ENCODE results near the gene RNF186. TPM values are rescaled to one million over a fixed set of nuclear protein-coding genes. Genes with fewer than 3 reads are reported as not detected.

Gene RNF186
- total and polyA plus RNA-seq, 2 of the 13 experiments (the other 11 are each of a cell fraction or from before 2014, with no cell fraction given): 0.07 to 0.20 TPM

- TF ChIP-seq, protein P1, sequence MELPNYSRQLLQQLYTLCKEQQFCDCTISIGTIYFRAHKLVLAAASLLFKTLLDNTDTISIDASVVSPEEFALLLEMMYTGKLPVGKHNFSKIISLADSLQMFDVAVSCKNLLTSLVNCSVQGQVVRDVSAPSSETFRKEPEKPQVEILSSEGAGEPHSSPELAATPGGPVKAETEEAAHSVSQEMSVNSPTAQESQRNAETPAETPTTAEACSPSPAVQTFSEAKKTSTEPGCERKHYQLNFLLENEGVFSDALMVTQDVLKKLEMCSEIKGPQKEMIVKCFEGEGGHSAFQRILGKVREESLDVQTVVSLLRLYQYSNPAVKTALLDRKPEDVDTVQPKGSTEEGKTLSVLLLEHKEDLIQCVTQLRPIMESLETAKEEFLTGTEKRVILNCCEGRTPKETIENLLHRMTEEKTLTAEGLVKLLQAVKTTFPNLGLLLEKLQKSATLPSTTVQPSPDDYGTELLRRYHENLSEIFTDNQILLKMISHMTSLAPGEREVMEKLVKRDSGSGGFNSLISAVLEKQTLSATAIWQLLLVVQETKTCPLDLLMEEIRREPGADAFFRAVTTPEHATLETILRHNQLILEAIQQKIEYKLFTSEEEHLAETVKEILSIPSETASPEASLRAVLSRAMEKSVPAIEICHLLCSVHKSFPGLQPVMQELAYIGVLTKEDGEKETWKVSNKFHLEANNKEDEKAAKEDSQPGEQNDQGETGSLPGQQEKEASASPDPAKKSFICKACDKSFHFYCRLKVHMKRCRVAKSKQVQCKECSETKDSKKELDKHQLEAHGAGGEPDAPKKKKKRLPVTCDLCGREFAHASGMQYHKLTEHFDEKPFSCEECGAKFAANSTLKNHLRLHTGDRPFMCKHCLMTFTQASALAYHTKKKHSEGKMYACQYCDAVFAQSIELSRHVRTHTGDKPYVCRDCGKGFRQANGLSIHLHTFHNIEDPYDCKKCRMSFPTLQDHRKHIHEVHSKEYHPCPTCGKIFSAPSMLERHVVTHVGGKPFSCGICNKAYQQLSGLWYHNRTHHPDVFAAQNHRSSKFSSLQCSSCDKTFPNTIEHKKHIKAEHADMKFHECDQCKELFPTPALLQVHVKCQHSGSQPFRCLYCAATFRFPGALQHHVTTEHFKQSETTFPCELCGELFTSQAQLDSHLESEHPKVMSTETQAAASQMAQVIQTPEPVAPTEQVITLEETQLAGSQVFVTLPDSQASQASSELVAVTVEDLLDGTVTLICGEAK (IDR thresholded peaks at IDR 0.05): 0 out of 2 replicates have a peak, but pooled peaks have one; percentile 15
- TF ChIP-seq, protein P1 (CRISPR knock-in tag; IDR thresholded peaks at IDR 0.05): peak; percentile 88
Measured at GRCh38 chr1:19775317-19775716, 39.8 kb downstream of the RNF186 start (continued).

DNA sequence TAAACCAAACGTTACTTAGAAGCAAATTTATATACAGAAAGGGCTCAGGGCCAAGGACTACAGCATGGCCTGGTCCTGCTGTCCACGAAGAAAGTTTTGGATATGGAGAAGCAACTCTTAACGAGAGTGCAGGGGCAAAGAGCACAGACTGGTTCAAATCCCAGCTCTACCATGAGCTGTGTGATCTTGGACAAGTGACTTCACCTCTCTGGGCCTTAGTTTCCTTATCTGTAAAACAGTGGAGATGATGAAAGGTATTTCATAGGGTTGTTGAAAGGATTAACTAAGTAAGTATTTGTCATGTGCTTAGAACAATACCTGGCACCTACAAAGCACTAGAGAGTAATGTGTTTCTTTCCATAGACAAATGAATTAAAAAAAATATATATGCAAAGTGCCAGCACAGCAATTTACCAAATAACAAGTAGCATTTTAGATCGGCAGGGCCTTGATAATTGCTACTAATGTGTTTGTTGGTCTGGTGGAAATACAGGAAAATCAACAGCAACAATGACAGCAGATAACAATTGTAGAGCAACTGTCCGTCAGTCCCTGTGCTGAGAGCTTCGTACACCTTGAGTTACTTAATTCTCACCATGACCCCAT lies 40.8 kb downstream of the RNF186 start:
- intact Hi-C loops (cut with micrococcal nuclease; ENCODE audit: unreplicated experiment): no loop called here
- no peaks in the 10 kb centered on the region for H3K27me3 ChIP-seq (ENCODE audit: control insufficient read depth in 1 of 2, insufficient read depth in 2 of 2, low read length in 2 of 2)
- H3K4me1 ChIP-seq (ENCODE audit: insufficient read depth, low read length): no peaks in the 10 kb centered on the region
- H3K79me2 ChIP-seq (ENCODE audit: insufficient read depth, low read length): no peaks in the 10 kb centered on the region
- no peak overlapping the region for H3K9ac ChIP-seq (ENCODE audit: insufficient read depth, low read depth, low read length)
- no peak overlapping the region for H3K4me3 ChIP-seq (replicated peaks in 1 of 3; ENCODE audit: insufficient read depth in 1 of 3, low read depth in 2 of 3, low read length in 3 of 3)
- CTCF ChIA-PET (ENCODE audit: low intra/inter-chr PET ratio, low total read pairs): no interaction called here
- H3K9me3 ChIP-seq (ENCODE audit: low read length): no peaks in the 10 kb centered on the region
- no TSS peak for BruUV-seq (replicated peaks)
- FAIRE-seq (no peak), ATAC-seq (no peak), DNase-seq (ENCODE audit: low spot score) (no peak)
- 86% methylated on average over 6 of the region's 6 CpGs for WGBS (ENCODE audit: low lambda C conversion rate)
- no peaks in the 10 kb centered on the region for H4K20me1 ChIP-seq (ENCODE audit: insufficient read depth, low read length)
- no peak overlapping the region for H3K4me2 ChIP-seq (ENCODE audit: low read depth, low read length)
- peak; percentile 59; the same call in 1 of the 2 replicates for TF ChIP-seq MAFF (IDR thresholded peaks at IDR 0.05; ENCODE audit: low read depth, low read length)
- TF ChIP-seq ZNF768 (CRISPR knock-in tag; IDR thresholded peaks at IDR 0.05): peak; percentile 36; the same call in 1 of the 2 replicates
- peak; percentile 38 to 71; a peak in 3 of 4 replicates for TF ChIP-seq MAFK (conservative IDR thresholded peaks at IDR 0.05 in 1 of 2, IDR thresholded peaks at IDR 0.05 in 1 of 2; ENCODE audit: low read length in 2 of 2)
- no peak for TF ChIP-seq NFKBIZ (CRISPR knock-in tag; IDR thresholded peaks at IDR 0.05)
- no peak for TF ChIP-seq MBNL3 (CRISPR knock-in tag; conservative IDR thresholded peaks at IDR 0.05)
- TF ChIP-seq, protein P2, sequence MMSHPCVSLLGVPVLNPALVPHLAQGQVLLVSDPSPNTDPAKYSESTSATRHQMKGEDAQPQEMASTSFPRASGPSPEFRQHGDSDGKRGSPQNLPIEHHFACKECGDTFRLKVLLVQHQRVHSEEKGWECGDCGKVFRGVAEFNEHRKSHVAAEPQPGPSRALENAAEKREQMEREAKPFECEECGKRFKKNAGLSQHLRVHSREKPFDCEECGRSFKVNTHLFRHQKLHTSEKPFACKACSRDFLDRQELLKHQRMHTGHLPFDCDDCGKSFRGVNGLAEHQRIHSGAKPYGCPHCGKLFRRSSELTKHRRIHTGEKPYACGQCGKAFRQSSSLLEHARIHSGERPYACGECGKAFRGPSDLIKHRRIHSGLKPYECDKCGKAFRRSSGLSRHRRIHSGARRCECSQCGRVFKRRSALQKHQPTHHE (CRISPR knock-in tag; IDR thresholded peaks at IDR 0.05; ENCODE audit: borderline replicate concordance): no peak
- no peaks in the 10 kb centered on the region for H3K36me3 ChIP-seq (replicated peaks in 1 of 2; ENCODE audit: control insufficient read depth in 1 of 2, insufficient read depth in 2 of 2, low read length in 2 of 2)
- no peak overlapping the region for H2AFZ ChIP-seq (ENCODE audit: low read length)
- H3K27ac ChIP-seq (ENCODE audit: extremely low read length, insufficient read depth, low read length): no peak overlapping the region
- in situ Hi-C loops (cut with HindIII; ENCODE audit: extremely low pct_ligation_motif_present, low pct_unique_long_range_greater_than_20kb): no loop called here
- POLR2A ChIA-PET: no interaction called here

Data from HepG2 (cell line).